H4 (cell line): ENCODE data around the gene AKIRIN2. TPM values are rescaled to one million over a fixed set of nuclear protein-coding genes. Genes with fewer than 3 reads are reported as not detected.
"Not testable (repeated sequence)": the region's sequence is repeated elsewhere in the genome, so short reads cannot be mapped to it uniquely, and the experiment has no call there.

Experiments used
- DNase-seq: peaks from one replicate; pipeline ENCODE4 v3.0.0-alpha.2; 2015; ENCODE audit warnings: low spot score
- total RNA-seq: library from RNA; depleted of rRNA; stranded (reverse); fragments of >200 nt; shearing (Covaris generic); gene quantifications from 2 replicates; pipeline ENCODE4 v1.2.3, GENCODE V29; 2014

AKIRIN2 gene
- total RNA-seq, 1 experiment from 2014 or later = 10.1 TPM

DNA sequence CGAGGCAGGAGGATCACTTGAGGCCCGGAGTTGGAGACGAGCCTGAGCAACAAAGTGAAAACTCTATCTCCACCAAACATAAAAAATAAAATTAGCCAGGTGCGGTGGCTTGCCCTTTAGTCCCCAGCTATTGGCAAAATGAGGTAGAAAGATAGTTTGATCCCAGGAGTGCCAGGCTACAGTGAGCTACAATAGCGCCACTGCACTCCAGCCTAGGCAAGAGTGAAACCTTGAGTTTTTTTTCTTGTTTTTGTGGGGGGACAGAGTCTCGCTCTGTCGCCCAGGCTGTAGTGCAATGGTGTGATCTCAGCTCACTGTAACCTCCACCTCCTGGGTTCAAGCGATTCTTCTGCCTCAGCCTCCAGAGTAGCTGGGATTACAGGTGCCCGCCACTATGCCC, 14.1 kb downstream of the AKIRIN2 start:
- DNase-seq = not testable (repeated sequence)

GRCh38 chr6:87687296-87687695, 14.7 kb downstream of the AKIRIN2 start:
- DNase-seq = no peak

DNA sequence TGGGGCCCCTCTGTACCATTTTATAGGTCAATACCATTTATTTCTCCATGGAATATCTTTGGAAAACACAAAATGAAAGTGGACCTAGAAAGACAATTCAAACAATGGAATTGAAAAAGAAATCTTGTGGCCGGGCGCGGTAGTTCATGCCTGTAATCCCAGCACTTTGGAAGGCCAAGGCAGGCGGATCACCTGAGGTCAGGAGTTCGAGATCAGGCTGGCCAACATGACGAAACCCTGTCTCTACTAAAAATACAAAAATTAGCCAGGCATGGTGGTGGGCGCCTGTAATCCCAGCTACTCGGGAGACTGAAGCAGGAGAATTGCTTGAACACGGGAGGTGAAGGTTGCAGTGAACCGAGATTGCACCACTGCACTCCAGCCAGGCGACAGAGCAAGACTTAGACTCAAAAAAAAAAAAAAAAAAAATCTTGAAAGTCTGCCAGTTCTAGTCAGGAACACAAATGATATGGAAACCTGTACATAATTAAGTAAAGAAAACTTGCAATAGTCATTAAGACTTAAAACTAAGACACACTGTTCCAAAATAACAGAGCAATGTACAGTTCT, 15.3 kb downstream of the AKIRIN2 start:
- not testable (repeated sequence) for DNase-seq

- no peak for DNase-seq
Measured at GRCh38 chr6:87684895-87685654, 17.0 kb downstream of the AKIRIN2 start.

DNA sequence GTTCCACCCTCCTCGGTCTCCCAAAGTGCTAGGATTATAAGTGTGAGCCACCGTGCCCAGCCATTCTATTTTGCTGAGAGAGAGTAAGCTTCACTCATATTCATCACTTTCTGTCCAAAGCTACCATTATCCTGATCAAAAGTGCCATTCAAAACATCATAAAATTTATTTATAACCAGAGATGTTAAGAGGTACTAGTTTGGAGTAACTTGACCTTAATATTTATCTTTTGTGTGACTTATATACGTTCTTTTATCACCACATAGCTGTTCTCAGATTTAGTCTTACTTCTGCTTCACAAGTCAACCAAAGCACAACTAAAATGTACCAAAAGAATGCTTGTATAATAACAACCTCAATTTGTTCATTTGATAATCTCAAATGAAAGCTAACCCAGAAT, 18.1 kb downstream of the AKIRIN2 start:
- no peak for DNase-seq

- no peak for DNase-seq
Measured at GRCh38 chr6:87682310-87682709, 19.7 kb downstream of the AKIRIN2 start.

DNA sequence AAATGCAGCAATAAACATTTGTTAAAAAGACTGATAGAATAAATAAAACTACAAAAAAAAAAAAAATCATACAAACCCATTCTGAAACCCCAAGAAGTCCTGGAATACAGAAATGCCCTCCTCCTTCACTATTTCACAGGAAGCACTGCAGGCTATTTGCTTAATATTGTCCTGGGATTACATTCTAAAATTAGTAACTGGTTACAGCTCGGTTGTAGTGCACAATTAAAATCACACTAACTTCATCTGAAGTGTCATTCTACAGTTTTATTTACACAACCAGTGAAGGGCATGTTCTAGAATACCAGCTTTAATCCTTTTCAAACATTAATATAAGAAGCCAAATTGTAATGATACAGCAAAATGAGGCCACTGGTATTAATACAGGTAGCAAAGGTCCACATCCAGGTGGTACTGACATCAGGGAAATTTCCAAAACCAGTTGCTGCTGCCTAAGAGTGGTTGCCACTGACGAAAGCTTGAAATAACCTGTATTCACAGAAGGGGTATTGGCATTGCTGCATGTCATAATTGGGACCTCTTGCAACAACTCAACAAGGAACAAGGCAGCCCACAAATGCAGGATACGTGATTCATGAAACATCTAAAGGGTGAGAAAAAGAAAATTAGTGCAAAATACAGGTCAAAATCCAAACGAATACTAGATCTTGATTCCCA, 26.9 kb downstream of the AKIRIN2 start:
- DNase-seq = no peak

DNA sequence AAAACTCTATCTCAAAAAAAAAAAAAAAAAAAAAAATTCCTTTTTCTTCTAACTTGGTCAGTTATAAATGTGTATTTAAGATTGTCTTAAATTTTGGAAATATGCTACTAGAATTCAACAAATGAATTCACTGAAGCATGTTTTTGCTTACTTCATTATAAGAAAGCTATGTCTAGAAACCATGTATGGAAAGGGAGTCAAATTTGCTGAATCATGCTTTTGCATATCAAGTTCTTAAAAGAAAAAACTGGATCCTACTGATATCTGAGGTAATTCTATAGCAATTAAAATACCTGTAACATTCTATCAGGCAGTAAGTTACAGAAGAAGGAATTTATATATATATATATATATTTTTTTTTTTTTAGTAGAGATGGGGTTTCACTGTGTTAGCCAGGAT, 27.7 kb downstream of the AKIRIN2 start:
- no peak for DNase-seq

DNA sequence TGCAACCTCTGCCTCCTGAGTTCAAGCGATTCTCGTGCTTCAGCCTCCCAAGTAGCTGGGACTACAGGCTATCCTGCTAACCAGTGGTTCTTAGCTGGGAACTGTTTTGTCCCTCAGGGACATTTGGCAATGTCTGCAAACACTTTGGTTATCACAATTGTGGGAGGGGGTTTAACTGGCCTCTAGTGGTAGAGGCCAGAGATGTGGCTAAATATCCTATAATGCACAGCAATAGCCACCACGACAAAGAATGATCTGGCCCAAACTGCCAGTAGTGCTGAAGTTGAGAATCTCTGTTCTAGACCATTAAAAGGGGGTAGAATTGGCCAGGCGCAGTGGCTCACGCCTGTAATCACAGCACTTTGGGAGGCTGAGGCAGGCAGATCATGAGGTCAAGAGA, 28.8 kb downstream of the AKIRIN2 start:
- no peak for DNase-seq

GRCh38 chr6:87672641-87673040, 29.4 kb downstream of the AKIRIN2 start:
- no peak for DNase-seq

GRCh38 chr6:87671555-87672029, 30.4 kb downstream of the AKIRIN2 start:
- DNase-seq = no peak

DNA sequence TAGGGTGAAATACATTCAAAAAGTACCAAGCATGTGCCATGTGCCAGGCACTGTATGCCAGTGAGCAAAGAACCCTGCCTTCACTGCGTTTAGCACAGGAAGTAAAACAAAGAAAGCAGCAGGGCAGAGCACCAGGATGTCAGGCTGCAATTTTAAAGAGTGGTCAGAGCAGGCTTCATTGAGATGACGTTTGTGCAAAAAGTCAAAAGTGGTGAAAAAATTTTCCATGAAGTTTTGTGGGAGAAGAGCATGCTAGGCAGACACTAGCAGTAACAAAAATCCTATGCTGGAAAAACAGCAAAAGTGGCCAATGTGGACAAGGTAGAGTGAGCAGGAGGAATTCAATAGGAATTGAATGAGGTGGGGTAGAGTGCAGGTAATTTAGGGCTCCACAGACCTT, 31.3 kb downstream of the AKIRIN2 start:
- no peak for DNase-seq

DNA sequence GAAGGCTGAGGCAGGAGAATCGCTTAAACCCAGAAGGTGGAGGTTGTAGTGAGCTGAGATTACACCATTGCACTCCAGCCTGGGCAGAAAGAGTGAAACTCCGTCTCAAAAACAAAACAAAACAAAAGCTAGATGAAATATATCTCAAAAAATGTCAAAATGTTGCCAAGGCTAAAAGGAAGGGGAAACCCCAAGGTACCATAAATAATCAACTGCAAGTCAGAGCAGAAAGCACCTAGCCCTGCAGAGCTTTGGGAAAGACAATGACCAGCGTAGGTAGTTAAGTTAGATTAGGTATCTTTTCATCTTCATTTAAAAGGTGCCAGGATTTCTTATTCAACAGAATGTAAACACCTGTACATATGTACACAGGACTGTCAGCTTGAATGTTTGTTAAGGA, 33.0 kb downstream of the AKIRIN2 start:
- no peak for DNase-seq

DNA sequence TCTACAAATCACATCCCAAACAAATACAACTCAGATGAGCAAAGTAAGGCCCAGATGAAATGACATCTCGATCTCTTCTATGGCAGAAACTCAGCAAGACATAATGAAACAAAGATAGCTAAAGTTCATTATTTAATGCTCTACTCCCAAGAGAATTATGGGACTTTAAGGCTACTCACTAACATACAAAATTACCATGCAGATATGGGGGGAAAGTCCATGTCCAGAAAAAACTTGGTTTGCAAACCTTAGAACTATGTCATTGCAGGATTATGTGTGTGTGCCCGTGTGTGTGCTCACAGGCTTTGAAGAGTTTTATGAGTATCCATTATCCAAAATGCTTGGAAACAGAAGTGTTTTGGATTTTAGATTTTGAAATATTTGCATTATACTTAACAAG, 34.0 kb downstream of the AKIRIN2 start:
- no peak for DNase-seq

DNA sequence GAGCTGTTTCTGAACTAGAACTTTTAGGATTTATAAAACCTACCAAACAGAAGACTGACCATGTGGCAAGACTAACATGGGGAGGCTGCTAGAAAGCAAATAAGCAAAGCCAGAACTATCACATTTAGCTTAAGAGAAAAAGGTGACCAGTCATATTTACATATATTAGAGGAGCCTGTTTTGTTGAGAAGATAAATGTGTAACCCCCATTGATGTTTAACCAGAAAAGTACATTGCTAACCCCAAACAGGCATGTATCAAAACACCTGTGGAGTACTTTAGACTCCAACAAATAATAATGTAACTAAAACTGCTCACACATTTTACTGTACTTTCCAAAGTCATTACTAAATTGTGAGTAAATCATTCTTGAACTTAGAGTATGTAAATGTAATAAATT, 35.0 kb downstream of the AKIRIN2 start:
- no peak for DNase-seq

DNA sequence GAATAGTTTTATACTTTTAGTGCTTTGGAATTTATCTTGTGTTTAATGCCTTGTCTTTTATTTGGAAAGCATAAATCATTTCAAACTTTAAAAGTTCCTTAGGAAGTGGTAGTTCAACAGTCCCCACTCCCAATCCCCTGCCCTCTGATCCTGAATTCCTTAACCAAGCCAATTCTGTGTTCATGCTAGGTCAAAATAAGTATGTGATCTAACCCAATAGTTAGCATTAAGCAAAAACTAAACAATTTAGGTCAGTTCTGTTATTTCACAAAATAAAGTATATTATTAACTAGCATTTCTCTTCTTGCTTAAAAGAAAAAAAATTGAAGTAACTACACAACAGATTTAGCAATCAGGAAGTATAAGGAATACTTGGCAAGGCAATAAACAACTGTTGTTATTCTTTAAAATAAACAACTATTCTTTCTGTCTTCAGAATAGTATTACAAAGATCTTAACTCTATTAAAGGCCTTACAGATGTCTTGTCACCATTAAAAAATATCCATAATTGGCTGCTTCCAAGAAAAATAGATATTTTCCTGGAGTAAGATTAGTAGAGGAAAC, 37.0 kb downstream of the AKIRIN2 start:
- DNase-seq = no peak

DNA sequence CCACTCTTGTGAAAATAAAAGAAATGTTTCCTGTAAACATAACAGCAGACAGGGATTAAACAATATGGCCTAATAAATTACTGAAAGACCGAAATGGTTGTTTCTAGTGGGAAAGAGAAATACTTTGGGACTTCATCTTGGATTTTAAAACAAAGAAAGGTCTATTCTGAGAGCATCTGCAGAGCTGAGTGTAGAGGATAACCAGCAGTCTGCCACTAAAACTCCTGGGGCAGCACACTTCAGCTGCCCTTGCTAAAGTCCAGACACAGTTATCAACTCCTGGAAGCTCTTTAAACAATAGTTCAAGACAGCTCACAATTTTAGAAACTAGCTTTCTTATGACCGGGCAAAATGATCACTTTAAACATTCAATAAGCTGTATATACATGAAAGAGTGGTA, 38.6 kb downstream of the AKIRIN2 start:
- DNase-seq = no peak

- no peak for DNase-seq
Measured at GRCh38 chr6:87661503-87661902, 40.5 kb downstream of the AKIRIN2 start.

DNA sequence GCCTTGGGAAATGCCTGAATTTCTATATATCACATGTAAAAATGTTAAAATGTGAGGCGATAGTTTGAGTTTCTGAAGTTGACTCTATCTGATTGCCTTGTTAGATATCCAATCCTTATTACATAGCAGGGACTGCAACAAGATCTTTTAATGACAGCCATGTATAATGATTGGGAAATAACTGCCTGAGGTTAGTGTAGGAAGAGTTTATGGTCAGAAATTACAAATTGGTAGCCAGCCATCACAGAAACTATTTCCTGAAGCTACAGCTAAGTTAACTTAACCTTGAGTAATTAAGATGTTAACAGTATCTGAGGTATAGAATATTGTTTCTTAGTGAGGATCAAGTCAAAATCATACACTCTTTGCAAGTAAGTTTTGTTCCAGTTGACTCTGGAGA, 41.0 kb downstream of the AKIRIN2 start:
- no peak for DNase-seq

DNA sequence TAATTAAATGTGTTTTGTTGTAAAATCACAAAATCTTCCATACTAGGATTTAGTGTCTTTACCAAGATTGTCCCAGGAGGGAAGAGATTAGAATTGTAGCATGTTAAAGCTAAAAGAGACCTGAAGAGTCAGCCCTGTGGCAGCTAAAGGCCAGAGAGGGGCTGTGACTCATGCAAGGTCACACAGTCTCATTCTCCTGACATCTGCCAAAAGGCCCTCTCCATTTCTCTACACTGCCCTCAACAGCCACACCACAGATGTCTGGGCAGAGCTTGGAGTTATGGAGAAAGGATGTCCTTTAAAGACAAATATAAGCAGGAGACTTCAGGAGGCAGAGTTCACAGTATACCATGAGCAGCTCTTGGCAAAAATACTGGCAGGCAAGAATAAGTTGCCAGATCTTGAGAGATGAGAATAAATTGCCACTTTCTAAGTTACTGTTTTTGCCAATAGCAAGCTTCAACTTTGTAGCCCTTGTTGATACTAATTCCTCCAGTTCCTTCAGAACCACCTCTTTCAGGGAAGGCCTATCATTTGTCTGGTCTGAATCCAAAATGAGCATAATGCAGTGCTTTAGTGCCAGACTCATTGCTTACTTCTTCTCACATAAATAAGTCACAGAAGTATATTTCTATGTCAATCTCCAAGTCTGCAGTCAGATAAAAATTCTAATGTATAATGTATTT, 41.7 kb downstream of the AKIRIN2 start:
- no peak for DNase-seq

GRCh38 chr6:87658516-87658915, 43.5 kb downstream of the AKIRIN2 start:
- DNase-seq = no peak

DNA sequence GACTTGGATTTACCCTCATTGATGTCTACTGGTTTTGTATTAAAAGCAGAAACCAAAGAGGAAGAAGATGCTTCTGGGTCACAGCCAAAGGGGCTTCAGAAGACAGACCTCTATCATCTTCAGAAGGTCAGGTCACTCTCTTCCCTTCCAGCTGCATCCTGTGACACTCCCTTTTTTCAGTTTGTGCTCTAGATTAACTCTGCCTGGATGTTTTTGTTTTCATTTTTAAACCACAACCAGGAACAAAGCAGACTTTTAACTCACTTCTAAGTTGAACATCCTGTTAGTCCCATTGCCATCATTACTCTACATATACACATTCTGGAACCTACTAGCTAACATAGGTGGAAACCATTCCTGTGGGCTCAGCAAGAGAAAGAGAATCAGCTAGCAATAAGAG, 45.2 kb downstream of the AKIRIN2 start:
- no peak for DNase-seq
